AG20443 (cell line): ENCODE results near the gene SPTBN1.

Experiments used
- DNase-seq: peaks from one replicate; pipeline ENCODE4 v3.0.0; 2012; ENCODE audit warnings: low spot score, mixed read lengths

Gene SPTBN1

DNA sequence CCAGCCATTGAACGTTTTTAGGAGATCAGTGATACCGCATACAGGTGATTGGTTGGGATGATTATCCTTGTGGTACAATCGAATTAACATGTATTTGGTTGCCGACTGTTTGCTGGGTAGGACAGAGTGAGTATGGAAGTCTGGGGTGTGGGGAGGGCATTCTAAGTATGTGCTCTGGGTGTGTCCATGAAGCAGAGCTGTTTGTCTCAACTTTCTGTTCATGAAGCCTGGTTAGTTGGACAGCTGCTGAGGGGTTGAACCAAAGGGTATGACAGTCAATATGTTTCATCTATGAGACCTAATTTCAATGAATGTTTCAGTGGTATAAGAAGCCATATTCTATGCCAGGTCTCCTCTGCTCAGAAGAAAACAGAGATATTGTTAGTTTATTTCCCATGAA, 21.9 kb upstream of the SPTBN1 start:
- no peak for DNase-seq

DNA sequence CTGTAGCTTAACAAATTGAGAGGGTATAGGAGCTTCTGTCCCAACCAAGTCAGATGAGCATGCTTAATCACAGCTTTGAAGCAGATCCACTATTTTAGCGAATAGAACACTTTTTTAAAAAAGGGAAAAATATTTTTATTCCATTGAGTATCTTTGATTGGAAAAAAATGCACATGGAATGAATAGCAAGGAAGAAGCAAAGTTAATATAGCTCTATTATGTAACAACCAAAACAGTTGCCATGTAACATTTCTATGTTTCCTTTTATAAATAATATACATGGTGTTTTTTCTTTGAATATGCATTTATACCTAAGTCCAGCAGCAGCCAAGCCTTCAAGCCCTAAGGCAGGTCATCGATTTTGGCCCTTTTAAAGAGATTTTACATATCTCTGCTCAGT, 21.4 kb upstream of the SPTBN1 start:
- DNase-seq: no peak

DNA sequence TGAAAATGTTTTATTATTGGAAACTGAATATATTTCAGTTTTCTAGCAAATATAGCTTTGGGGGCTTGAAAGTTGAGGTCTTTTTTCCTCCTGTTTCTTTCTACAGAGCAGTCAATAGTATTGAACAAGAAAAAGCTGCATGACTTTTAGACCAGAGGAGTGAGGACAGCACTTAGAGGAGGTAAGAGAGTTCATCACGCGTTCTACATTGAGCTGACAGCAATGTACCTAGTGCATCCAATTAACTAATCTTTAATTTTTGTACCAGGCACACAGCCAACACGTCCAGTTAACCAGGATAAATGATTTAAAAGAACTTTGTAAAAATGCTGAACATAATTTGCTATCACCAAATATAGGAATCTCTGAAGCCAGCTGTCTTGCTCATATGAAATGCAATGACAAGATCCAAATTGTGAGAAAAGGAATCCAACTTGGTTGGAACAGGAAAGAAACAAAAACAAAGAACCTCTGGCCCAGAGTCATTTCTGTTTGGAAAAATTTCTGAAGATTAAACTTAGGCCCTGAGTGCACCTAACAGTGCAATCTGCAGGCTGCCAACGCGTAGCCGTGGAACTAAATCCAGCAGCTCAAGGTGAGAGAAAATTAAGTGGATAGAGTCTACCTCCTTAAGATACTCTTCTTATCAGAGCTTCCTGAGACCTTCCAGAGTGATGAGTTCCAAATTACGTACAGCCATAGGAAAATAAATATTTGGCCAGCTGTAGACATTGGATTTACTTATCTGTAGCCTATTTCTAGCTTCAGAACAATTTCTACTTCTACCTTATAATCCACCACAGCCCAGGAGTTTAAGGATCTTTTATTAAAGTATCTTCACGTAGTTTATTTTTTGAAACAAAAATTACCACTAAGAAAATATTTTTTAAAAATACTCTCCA, 20.6 kb upstream of the SPTBN1 start:
- DNase-seq: no peak

DNA sequence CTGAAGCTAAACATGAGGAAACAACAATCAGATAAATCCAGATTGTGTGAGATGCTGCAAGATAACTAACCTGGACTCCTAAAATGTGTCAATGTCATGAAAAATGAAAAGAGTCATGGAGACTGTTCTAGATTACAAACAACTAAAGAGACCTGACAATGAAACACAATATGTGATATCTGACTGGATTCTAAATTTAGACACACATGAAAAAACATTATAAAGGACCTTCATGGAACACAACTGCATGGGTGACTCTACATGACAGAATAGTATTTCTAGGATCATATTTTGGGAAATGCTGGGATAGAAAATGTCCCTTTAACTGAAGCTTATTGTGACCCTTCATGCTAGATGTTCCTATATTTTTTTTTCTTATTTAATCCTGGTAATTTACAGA, 18.5 kb upstream of the SPTBN1 start:
- no peak for DNase-seq

DNA sequence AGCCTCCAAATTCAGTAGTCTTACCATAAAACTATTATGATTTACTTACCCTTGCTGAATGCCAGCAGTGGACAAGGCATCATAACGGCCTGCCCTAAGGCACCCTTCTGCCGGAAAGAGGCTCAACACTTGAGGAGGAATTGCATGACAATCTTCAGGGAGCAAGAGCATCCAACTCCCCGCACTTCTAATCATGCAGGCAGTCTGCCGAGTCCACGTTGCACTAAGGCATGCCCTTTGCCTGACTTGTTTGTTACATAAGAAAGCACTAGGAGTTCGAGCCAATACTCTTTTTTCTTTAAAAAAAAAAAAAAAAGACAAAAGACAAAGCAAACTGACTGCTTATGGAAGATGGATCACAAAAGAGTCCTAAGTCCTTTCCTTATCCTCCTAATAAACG, 17.9 kb upstream of the SPTBN1 start:
- peak; percentile 67 for DNase-seq

DNA sequence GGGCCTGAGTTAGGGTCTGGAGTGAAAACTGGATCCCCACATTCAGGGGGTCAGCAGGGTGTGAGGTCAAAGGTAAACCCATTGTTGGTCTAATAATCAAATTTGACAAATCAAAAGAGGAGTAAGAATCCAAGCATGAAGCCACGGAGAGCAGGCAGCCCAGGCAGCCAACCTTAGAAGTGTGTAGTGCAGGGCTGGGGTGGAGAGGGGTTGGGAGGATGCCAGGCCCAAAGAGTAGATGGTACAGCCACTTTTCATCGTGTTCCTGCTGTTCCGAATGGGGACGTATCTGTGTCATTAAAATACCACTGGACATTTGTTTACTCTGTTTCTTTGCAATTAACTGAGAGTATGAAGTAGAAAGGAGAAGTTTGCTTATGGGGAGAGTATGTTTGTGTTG, 16.5 kb upstream of the SPTBN1 start:
- no peak for DNase-seq

DNA sequence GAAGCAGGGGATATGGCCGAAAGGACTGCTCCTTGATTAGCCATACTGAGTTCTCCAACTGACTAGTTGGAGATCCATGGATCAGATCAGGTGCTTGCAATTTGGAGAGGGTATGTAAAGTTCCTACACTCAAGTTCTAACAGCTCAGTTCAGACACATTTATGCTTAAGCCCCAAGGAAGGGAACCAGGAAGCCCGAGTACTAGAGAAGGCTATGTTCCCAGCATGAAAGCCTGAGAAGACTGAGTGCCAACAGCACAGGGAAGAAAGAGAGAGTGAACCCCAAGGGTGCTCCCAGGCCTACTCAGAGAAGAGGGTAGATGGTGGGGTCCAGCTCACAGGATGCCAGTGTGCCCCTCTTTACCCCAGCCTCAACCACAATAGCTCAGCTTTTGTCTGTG, 16.1 kb upstream of the SPTBN1 start:
- DNase-seq: no peak

DNA sequence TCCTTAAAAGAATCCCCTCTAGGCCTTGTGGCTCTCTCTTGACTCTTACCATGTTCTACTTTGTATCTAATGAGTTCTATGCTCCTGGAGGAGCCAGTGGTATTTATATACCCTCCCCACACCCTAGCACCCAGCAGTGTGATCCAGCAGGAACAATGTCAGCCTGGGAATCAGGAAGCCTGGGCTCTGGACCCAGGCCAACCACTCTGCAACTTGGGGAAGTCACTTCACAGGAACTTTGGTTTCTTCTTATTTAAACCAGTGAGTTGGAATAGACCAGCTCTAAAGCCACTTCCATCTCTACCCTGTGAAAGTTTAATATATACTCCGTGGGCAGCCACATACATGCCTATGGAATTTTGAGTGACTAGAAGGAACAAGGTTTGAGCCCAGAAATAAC, 11.6 kb upstream of the SPTBN1 start:
- no peak for DNase-seq

DNA sequence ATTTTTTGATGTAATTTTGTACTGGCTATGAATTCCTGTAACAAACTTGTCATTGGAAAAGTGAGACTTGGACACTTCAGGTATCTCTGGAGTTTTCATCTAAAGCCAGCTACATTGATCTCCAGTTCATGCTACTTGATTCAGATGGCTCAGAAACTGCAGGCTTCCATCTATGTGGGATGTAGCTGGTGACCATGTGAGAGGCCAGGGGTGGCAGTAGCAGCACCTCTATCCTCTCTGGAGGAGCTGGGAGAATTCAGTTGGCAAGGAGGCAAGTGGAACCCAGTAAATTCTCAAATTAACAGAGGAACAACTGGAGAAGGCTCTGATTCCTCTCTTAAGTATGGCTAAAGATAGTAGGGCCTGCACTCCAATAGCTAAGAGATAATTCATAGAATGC, 10.0 kb upstream of the SPTBN1 start:
- DNase-seq: no peak

DNA sequence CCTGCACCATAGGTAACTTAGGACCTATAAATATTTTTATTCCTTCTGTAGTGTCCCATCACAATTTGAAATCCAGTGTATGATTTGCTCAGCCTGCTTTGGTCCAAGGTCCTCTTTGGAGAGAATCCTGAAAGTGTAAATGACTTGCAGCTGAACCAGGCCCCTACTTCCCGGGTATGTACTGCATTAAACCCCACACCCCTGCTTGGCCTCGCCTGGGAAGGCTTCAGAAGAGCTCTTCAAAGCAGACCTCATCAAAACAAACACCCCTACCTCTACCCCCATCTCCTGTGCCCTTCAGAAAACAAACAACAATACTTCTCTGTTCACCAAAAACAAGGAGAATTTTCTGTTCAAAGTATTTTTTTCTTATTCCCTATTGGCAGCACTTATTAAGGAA, 9.5 kb upstream of the SPTBN1 start:
- no peak for DNase-seq

DNA sequence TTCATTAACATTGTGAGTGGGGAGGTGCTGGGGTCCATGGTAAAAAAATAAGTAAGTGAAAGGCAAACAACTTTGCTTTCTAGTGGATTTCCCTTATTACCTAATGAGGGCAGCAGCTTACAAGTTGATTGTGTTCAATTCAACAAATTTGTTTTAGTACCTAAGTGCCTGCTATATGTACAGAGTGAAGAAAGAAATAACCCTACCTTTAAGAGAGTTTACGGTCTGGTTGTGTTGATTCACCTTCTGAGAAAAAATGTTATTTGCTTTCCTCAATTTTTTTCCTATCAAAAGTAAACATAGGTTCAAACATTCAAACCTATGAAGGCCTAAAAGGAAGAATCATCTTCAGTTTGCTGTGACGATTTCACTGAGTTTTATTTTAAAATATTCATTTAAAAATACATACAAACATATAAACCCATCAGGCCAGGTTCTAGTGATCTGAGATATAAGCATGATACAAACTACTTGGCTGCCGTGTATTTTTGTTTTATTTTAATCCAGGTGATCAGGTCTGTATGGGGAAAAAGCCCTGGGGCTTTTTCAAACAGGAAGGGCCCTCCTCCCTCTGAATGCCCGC, 1.5 kb upstream of the SPTBN1 start:
- DNase-seq: no peak

DNA sequence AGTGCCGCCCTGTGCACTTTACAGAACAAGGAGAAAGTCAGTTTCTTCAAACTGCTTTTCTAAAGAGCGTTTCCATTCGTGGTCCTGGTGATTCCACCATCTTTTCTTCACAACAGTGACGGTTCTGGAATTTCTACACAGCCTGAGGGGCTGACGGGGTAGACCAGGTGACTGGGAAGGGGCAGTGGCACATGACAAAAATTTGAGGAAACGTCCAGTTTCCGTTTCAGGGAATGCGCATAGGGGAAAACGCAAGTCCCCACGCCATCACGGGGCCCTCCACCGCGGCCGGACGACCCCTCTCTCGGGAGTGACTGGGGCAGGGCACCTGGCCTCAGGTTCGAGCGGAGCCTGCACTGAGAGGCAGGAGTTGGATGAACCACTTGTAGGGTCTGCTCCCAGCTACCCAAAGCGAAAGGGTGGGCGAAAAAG, 980 bp upstream of the SPTBN1 start:
- no peak for DNase-seq

DNA sequence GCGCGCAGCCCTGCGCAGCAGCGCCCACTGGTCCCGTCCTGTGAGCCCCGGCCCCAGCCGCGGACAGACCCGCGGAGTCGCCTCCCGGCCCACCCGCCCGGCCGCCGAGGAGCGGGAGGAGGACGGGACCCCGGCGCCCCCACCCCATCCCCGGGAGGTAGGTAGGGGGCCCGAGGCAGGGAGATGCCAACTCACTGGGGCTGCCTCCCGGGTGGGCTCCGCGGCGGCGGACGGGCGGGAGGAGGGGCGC, 160 bp downstream of the SPTBN1 start:
- no peak for DNase-seq

DNA sequence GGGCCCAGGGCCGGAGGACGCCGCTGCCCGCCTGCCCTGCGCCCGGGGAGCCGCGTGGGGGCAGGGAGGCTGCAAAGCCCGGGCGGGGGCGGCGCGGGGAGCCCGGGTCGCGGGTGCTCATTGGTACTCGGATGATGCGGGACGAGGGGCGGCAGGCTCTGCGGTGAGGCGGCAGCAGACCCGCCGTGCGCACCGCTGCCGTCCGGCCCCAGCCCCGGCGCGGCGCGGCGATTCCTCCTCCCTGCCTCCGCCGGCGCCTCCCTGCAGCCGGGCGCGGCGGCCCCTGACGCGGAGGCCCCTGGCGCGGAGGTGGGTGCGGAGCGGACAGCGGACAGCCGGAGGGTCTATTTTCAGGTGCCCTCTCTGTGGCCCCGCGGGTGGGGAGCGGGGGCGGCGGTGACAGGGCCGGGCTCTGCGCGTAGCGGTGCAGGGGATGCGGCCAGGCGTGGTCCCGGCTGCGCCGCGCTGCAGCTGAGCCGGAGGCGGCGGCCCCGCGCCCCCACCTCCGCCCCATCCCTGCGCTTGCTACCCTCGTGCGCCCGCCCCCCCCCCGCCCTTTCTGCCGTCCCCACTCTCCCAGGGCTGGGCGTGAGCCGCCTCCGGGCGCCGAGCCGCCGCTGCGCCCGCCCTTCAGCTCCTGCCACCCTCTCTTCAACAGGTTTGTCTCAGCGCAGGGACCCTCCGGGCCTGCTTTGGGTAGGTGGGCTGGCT, 640 bp downstream of the SPTBN1 start:
- peak; percentile 74 for DNase-seq

DNA sequence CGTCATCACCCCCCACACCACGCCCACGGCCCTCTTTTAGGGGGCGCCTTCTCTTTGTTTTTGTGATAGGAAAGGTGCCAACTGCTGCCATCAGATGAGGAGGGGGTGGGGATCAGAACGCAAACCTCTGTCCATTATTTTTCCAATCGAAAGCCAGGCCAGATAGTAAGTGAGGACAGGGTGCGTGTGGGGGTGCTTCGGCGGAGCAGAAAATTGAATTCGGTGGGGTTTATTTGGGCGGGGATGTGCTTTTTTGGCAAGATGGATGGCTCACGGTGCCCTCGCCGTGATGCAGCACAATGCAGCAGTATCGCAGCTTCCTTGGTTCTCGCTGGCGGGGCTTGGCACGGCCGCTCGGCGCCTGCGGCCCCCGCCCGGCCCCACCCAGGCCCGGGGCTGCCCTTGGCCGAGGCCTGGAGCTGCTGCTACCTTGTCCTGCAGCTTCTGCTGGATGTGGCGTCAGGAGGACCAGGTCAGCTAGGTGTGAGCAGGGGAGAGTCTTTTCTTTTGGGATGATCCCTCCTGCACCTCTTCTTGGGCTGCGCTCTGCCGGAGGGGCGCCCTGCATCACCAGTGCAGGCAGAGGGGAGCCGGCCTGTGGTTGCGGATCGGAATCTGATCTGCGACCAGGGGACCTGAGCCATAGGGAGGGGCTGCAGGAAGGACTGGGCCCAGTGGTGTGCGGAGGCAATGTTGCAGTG, 1.3 kb downstream of the SPTBN1 start:
- peak; percentile 48 for DNase-seq

DNA sequence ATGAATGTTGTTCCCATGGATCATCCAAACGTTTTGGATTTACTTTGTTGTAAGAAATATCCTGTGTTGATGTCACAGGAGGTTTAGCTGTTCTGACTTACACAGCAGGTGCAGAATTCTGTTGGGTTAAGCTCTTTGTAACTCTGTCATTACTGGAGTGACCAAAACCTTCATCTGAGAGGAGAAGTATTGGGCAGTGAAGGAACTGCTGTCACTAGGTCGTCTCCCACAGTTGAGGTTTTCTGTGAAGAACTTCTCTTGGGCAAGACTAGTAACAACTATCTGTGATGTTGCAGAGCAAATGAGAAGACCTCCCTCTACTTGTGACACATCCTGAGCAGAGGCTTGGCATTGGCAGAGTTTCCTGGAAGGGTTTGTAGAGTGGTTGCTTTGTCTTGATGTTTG, 2.9 kb downstream of the SPTBN1 start:
- DNase-seq: peak; percentile 60

DNA sequence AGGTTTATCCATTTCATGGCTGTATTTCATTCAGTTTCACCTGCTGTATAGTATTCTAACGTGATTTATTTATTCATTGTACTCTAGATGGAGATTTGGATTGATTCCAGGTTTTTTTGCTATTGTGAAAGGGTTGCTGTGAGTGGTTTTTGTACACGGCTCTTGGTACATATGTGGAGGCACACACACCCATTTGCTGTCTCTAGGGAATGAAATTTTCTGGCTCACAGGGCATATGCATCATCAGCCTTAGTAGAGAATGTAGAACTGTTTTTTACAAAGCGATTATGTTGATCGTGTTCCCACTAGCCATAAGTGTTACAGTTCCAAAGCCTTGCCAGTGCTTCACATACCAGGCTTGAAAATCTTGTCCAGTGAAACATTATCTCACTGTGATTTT, 5.1 kb downstream of the SPTBN1 start:
- DNase-seq: no peak

DNA sequence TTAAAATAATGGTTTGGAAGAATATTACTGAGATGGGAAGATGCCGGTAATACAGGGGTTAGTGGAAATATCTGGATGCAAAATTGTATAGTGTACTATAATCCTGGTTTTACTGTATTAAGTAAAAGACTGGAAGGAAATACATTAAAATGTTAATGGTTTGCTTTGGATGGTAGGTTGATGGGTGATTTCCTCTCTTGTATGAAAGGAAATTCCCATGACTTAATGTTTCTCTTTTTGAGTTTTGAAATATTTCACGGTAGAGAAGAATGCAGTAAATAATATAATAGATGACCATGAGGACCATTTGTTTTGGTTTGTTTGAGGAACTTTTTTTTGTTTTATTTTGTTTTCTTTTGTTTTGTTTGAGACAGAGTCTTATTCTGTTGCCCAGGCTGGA, 8.2 kb downstream of the SPTBN1 start:
- no peak for DNase-seq

DNA sequence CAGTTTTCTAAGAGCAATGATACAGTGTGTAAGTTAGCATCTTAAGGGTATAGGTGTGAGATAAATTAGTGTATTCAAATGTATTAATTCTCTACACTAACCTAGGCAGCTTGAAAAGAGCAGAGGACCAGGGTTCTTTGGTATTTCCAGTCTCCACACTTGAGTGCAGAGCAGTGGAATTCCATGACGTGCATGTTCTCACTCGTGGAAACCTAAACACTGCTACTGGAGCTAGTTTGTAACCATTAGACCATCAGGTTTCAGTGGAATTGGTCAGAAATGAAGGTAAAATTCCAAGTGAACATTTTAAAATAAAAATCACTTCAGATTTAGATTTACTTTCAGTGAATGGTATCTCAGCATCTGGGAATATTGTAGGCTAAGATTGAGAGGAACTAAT, 9.0 kb downstream of the SPTBN1 start:
- DNase-seq: no peak

DNA sequence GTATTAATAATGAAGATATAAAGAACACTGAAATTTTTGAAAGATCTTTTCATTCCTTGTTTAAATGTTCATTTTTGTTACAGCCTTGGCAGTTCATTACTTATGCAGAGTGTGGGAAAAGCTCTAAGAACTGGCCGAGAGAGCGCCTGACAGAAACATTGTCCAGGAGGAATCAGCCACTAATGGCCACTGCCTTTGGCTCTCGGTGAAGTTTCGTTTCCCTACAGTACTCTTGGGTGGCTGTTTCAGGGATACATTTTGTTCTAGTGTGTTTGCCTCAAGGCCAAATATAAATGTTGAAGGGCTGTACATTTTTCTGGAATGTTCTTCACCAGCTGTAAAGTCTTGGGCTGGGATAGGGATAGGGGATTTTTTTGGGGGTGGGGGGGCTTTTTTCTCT, 10.7 kb downstream of the SPTBN1 start:
- no peak for DNase-seq

DNA sequence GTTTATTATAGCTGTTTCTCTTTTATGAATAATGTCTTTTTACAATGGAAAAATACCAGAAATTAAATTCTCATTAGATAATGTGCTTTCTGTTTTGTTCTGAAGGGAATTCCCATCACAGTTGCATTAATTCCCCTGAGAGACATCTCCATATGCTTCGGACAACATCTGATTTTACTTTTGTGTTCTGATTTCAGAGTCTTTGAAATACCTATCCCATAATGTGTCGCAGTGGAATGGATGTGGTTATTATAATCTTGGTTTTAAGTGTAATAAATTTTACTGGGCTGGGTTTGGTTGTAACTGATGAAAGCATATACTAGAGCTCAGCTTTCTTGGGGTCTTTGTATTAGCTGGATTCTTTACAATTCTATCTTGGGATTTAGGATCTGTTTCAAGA, 12.5 kb downstream of the SPTBN1 start:
- DNase-seq: peak; percentile 44

DNA sequence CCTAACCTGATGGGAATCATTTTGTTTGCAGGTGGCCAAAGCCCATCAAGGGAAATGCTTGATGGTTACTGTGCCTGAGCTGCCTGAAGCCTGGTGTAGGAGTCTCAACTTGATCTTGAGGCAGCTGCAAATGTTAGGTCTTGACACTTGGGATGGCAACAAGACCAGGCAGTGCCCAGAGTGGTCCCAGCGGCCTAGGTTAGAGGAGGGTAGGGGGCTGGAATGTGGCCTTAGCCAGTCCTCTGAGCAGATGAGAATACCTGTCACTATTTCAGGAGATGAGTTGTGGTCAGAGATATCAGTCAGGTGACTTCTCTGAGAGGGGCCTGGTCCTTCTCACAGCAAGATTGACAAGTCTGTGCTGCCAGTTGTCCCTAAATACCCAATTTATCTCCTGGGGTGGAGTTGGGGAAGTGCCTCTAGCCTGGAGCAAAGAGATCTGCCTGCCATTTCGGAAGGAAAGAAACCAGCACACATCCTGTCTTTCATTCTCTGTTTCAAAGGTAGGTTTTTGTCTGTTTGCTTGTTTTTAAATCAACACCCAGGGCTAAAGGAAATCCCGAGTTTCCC, 13.4 kb downstream of the SPTBN1 start:
- no peak for DNase-seq
